HG03095 (cell line): ENCODE results near the gene SLC39A7.
"Not testable (repeated sequence)": the region's sequence is repeated elsewhere in the genome, so short reads cannot be mapped to it uniquely, and the experiment has no call there.

Source experiments
- ATAC-seq: cut with Tn5 transposase; IDR thresholded peaks from one replicate; pipeline ENCODE4 v1.9.1; 2021; ENCODE audit warnings: moderate library complexity; ENCODE audit not compliant: unreplicated experiment

SLC39A7 gene

GRCh38 chr6:33226503-33227120, 25.9 kb downstream of the SLC39A7 start:
- ATAC-seq, result not testable (repeated sequence)

GRCh38 chr6:33235221-33235634, 34.6 kb downstream of the SLC39A7 start:
- no peak for ATAC-seq

DNA sequence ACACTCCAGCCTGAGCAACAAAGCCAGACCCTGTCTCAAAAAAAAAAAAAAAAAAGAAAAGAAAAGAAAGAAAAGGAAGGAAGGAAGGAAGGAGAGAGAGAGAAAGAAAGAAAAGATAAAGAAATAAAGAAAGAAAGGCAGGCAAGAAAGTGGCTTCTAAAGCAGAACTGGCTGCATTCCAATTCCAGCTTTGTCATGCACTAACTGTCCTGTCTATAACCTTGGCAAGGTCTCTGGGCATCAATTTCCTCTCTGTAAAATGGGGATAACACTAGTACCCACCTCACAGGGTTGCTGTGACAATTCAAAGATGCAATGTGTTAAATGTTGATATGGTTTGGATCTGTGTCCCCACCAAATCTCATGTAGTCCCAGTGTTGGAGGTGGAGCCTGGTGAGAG, 35.7 kb downstream of the SLC39A7 start:
- no peak for ATAC-seq

DNA sequence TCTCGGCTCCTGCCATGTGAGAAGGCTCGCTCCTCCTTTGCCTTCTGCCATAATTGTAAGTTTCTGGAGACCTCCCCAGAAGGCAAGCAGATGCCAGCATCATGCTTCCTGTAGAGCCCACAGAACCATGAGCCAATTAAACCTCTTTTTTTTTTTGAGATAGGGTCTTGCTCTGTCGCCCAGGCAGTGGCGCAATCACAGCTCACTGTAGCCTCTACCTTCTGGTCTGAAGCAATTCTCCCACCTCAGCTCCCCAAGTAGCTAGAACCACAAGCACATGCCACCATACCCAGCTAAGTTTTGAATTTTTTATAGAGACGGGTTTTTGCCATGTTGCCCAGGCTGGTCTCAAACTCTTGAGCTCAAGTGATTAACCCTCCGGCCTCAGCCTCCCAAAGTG, 36.2 kb downstream of the SLC39A7 start:
- no peak for ATAC-seq

DNA sequence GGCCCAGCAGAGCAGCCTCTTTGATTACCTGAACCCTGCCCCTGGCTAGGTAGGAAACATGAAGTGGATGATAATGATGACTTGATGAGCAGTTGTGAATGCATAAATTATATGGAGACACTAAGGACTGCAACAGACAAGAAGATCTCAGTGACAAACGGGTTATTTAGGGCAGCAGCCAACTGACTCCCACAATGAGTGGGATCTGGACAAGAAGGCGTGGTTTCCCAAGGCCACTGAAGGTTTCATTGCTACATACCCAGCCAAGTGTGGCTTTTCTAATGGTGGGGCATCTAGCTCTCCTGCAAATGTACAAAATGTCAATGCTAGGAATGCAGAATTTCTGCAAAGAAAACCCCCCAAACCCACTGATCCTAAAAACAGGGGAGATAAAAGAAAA, 37.1 kb downstream of the SLC39A7 start:
- ATAC-seq, result no peak

GRCh38 chr6:33241968-33242367, 41.3 kb downstream of the SLC39A7 start:
- ATAC-seq, result no peak

- no peak for ATAC-seq
Measured at GRCh38 chr6:33243476-33243875, 42.8 kb downstream of the SLC39A7 start.

GRCh38 chr6:33247977-33248642, 47.4 kb downstream of the SLC39A7 start:
- no peak for ATAC-seq

GRCh38 chr6:33248643-33248931, 47.9 kb downstream of the SLC39A7 start:
- ATAC-seq, result no peak

DNA sequence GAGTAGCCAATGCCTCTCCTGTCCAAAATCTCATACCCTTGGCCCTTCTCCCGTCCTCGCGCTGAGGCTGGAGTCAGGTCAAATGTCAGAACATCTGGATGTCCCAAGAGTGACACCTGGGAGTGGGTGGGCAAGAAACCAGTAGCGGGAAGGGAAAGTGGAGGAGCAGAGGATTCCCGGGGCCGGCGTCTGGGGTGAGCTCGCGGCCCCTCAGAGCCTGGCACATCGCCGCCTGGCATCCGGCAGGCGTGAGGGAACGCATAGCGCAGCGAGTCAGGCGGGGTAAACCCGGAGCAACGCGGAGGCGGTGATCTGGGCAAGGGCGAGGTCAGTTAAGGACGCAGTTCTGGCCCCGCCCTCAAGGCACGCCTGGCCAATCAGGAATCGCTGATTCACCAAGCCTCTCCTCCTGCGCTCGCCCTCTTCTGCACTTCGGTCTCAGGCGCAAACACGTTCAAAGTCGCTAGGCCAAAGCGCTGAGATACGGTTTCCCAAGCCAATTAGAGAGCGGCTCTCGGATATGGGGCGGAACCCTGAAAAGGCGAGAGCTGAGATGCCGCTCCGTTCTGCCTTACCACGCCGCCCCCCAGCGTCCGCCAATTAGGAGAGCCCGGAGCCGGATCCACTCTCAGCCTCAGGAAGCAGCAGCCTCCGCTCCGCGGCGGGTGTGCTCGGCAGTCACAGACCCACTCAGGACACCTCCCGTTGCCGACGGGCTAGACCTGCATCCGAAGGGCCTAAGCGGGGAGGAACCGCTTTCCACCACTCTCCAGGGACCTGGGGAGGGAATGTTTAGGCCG, 48.5 kb downstream of the SLC39A7 start:
- peak; percentile 87 for ATAC-seq

GRCh38 chr6:33249732-33250630, 49.3 kb downstream of the SLC39A7 start:
- ATAC-seq, result no peak

DNA sequence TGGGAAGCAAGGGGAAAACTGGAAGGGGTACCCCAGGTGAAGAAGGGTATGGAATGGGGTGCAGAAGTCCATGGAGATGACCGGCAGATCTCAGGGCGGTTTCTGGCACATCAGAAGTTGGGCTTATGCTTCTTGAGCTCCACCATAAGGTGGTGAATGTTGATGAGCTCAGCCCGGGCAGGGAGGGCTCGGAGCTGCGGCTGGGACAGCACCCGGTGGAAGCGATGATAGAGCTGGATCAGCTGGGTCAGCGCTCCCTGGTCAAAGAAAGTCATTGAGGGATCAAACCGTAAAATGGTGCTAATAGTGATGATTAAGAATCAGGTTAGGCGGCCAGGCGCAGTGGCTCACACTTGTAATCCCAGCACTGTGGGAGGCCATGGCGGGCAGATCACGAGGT, 50.1 kb downstream of the SLC39A7 start:
- no peak for ATAC-seq

DNA sequence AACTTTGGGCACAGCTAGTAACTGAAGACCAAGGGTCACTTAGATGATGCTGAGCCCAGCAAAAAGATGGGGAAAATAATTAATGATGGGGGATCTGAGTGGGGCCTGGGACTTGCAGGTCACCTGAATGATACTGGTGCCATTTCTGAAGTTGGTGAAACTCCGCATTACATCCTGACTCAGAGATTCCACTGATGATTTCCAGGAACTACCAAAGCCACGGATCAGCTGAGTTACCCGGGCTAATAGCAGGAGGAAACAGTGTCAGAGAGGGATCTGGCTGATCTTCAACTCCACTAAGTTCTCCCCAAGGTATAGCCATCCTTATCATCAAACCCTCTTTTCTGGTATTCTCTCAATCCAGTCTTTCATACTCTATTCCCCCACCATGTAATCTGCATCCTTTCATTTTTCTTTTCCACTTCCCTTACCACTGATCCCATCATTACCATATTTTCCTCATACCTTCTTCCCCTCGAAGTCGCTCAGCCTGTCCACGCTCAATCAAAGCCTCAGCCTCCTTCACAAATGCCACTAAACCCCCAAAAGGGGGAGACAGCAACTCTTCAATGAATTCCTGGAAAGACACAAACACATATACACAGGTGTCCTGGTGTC, 50.8 kb downstream of the SLC39A7 start:
- no peak for ATAC-seq

- no peak for ATAC-seq
Measured at GRCh38 chr6:33252759-33253158, 52.1 kb downstream of the SLC39A7 start.
